GM19025 (cell line): ENCODE measurements around the gene APH1B.

Source experiments
- ATAC-seq: cut with Tn5 transposase; IDR thresholded peaks from one replicate; pipeline ENCODE4 v1.9.1; 2021; ENCODE audit warnings: mild to moderate bottlenecking, low read depth, moderate library complexity; ENCODE audit not compliant: unreplicated experiment

The APH1B gene

DNA sequence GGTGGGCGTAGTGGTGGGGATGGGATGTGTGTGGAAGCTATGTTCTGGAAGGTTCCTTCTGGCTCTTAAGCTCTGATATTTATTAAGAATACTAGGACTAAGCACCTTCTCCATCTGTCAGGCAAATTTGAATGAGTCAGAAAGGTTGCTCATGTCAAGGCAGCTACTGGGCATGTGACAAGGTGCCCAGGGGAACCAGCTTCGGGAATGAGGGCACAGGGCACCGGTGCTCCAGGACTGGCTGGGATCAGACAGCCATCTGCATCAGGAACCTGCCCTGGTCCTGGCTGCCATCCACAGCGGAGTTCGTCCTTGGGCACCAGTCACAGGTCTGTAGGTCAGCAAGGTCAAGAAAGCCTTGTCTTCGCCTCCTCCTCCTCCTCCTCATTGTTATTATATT lies 71.8 kb downstream of the APH1B start:
- no peak for ATAC-seq

DNA sequence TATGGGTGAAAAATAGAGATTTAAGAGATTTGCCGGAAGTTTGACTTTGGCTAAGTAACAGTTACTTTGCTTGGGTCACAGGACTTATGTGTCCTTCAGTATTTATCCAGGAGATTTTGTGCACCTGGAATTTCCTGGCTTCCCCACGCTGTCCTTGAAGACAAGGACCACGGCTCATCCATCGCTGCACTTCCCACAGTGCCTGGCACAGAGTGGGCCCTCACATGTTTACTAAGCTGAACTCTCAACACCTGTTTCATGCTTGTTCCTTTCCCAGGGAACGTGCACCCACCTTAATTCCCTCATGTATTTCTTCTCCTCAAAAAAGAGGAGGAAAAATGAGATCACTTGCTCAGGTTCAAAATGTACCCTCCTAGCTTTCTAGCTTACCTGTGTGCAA lies 72.2 kb downstream of the APH1B start:
- no peak for ATAC-seq

DNA sequence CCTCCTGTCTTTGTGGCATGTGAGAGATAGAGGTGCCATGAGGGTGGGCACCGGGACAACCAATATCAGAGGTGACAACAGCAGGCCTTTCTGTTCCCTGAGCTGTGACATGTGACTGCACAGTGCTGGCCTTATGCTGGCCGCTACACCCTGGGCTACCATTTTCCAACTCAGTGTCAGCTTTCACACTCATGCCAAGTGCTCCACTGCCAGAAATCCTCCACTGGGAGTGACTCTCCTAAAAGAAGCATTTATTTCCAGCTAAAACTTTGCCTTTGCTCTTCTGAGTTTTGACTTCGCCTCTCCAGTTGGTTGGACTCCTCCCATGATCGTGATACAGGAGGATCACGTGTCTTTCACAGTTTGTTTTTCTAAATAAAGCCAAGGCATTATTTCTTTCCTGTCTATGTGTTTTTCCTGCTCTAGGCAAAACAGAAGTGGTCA lies 72.8 kb downstream of the APH1B start:
- ATAC-seq: no peak

DNA sequence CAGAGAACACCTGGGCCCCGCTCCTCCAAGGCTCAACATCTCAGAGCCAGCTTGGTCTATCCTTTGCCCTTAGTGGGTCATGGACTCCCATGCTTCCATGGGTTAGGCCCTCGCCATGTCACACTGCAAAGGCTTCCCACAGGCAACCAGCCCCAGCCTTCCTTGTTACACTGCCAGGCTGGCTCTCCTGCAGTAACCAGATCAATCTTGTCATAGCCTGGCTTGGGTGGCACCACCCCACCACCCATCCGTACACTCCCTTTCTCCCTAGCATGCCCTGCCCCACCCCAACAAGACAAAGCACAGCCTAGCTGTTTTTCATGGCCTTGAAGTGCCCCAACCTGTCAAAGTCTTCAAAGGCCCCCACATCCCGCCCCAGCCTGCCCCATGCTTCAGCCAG lies 73.8 kb downstream of the APH1B start:
- ATAC-seq: no peak

- no peak for ATAC-seq
Measured at GRCh38 chr15:63352808-63353207, 75.4 kb downstream of the APH1B start.

- no peak for ATAC-seq
Measured at GRCh38 chr15:63353261-63353660, 75.9 kb downstream of the APH1B start.

GRCh38 chr15:63353887-63354286 lies 76.5 kb downstream of the APH1B start:
- ATAC-seq: no peak

DNA sequence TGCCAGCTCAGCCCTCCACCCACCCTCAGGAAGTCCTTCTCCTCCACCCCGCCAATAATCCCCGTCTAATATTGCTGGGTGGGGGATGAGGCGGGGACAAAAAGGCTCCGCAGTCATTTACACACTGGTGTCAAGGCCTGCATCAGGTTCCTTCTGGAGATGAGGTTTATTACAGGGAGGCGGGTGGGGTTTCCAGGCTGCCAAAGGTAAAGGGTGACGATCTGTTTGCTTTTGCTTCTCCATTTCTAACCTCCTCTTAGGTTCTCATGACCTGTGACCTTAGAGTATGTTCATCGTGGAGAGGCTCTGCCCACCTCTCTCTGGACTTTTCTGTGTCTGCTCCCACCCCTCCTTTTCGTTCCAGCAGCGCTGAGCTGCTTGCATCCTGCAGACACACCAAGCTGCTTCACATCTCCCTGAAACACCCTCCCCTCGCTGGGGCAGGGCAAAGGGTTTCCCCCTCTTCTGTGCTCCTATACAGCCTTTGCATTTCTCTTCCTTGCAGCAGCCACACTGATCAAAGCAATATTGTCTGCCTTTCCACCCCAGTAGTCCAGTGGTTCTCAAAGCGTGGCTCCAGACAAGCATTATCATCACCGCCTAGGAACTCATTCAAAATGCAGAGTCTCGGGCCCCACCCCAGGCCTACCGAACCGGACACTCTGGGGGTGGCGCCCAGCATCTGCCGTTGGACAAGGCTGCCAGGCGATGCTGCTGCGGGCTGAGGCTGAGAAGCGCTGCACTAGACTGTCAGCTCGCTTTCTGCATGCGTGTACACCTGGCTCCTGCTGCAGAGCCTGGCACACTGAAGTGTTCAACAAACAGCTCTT lies 77.6 kb downstream of the APH1B start:
- ATAC-seq: no peak

DNA sequence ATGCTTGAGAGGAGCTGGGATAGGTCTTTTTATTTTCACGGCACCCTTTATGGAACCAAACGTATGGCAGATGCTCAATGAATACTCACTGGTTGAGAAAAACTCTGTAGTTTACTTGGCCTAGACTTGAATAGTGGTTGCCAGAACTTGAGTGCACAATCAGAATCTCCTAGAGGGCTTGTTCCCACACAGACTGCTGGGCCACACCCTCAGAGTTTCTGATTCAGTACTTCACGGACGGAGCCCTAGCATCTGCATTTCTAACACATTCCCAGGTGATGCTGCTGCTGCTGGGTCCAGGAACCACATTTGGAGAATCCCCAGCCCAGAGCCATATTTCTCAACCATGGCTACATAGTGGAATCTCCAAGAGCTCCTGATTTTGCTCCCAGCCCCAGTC lies 79.7 kb downstream of the APH1B start:
- ATAC-seq: no peak

DNA sequence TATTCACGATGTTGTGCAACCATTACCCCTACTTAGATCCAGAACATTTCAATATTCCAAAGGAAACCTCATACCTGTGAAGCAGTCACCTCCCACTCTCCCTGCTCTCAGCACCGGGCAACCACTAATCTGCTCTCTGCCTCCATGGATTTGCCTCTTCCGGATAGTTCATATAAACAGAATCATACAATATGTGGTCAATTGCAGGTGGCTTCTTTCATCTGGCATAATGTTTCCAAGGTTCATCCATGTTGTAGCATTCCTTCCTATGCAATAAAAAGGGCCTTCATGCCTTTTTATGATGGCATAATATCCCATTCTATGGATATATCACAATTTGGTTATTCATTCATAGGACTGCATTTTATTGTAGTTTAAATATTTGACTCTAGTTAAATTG lies 80.3 kb downstream of the APH1B start:
- no peak for ATAC-seq

GRCh38 chr15:63358241-63359029 lies 81.0 kb downstream of the APH1B start:
- ATAC-seq: no peak
